22Rv1 (cell line): ENCODE data around the gene TGIF1.
A peak's percentile ranks its signal among the peaks of the same experiment; 100 is the strongest.

Source experiments
- H3K27ac ChIP-seq: fragments of 450-650 bp; 2 replicates; pipeline ENCODE4 v1.5.1; 2017
- ZFX ChIP-seq: fragments of 450-650 bp; IDR thresholded peaks from 2 replicates; pipeline ENCODE4 v1.6.1; 2017; ENCODE audit warnings: antibody characterized with exemption, borderline replicate concordance
- TF ChIP-seq, protein P1 (sequence below): fragments of 450-650 bp; IDR thresholded peaks from 2 replicates; pipeline ENCODE4 v1.5.1; 2017; ENCODE audit warnings: mild to moderate bottlenecking

The TGIF1 gene

DNA sequence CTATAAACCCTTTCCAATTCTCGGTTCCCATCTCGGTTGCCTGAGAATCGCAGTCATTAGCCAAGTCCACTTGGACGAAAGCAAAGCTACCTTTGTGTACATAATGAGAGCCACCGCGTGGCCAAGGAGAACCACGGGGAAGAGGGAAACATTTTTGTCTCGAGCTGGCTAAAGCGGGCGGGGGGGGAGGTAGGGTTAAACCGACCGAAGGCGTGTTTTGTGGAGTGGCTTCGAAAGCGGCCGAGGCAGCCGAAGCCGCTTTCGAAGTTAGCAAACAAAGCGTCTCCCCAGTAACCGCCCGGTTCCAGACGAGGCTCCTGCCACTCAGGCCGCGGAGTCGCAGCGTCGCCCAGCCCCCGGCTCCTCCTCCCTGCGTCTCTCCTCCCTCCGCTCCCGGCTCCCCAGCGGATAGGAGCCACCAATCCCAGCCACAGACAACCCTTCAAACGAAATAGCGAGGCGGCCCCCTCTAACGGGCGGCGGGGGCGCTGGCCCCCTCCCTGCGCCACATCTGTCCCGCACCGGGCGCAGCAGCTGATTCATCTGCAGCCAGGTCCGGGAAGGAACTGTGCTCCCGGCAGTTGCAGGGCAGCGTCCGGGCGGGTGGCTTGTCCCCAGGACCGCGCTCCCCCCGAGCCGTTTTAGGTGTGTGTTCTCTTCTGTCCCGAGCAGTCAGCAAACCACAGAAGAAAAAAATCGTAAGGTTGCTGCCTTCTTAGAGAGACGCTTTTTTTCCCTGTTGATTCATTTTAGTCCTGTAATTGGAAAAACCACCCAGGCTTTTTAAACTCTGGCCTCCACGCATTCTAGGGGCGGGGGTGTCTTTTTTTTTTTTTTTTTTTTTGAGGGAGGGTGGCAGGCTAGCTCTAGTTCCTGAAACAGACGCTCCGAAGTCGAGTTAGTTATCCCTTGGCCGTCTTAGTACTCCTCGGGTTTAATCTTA lies 1.8 kb upstream of the TGIF1 start:
- H3K27ac ChIP-seq, result peak overlapping the region; percentile 94
- no peak for TF ChIP-seq ZFX
- TF ChIP-seq, protein P1, sequence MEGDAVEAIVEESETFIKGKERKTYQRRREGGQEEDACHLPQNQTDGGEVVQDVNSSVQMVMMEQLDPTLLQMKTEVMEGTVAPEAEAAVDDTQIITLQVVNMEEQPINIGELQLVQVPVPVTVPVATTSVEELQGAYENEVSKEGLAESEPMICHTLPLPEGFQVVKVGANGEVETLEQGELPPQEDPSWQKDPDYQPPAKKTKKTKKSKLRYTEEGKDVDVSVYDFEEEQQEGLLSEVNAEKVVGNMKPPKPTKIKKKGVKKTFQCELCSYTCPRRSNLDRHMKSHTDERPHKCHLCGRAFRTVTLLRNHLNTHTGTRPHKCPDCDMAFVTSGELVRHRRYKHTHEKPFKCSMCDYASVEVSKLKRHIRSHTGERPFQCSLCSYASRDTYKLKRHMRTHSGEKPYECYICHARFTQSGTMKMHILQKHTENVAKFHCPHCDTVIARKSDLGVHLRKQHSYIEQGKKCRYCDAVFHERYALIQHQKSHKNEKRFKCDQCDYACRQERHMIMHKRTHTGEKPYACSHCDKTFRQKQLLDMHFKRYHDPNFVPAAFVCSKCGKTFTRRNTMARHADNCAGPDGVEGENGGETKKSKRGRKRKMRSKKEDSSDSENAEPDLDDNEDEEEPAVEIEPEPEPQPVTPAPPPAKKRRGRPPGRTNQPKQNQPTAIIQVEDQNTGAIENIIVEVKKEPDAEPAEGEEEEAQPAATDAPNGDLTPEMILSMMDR, result peak; percentile 40

DNA sequence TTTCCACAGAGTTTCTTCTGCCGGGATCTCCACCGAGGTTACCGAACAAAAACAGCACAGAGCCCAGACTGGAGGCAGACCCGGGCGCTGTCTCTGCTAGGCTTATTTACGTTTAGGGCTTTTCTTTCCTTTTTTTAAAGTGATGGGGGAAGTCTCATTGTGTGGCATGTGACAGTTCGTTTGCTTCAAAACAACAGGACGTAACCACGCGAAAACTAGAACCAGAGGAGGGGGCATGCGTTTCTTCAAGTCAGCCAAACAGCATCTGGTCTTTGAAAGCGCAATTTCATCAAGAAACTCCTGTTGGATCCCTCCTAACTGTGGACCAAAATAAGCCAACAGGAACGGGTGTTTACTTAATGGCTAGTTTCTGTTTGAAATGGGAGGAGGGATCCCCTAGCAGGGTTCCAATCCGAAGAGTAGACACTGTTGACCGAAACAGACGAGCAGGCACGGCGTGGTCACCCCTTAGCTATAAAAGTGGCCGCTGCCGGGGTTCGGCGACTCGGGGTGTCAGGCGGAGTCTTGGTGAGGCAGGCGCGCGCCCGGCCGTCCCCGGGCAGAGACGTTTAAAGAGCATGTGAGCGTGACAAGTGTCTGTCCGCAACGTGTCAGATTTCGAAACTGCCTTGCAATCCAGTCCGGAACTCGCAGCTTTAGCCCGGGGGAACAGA lies 997 bp upstream of the TGIF1 start:
- peak overlapping the region; percentile 94 for H3K27ac ChIP-seq
- TF ChIP-seq, protein P1, result no peak
- TF ChIP-seq ZFX, result no peak

DNA sequence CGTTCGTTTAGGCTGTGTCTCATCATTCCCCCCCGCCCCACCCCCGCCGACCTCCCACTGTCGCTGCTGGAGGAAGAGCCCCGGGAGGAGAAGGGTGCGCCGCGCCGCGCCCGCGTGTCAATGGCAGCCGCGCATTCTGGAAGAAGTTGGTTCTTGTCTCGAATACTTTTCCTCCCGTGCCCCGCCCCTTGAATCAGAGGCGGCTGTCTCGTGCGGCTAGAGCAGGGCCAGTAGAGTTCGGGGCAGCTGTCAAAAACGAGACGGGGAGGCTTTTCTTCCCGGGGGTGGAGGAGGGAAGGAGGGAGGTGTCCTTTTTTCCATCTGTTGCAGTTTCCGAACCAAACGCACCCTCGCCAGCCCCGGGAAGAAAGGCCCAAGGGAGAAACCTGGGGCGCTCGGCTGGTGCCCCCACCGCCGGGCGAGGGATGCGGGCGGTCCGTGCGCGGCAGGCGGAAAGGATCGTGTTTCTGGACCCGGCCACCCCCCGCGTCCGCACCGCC lies 410 bp upstream of the TGIF1 start:
- no peak for TF ChIP-seq ZFX
- TF ChIP-seq, protein P1, result no peak
- peak overlapping the region; percentile 94 for H3K27ac ChIP-seq

DNA sequence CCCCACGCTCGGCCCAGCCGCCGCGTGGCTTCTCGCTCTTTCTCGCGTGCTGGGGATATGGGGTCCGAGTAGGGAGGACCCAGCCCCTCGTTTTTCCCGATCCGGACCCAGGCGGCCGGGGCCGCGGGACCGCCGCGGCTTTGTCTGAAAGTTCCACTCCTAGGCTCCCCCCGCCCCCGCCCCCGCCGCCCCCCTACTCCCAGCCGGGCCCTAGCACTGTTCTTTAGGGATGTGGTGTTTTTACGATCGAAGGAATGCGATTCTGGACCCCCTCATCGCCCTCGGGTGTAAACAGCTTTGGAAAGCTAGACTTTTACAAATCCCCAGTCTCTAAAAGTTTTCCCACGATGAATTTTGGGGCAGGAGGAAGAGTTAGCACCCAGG lies 819 bp downstream of the TGIF1 start:
- H3K27ac ChIP-seq, result peak overlapping the region; percentile 94
- no peak for TF ChIP-seq ZFX
- TF ChIP-seq, protein P1, result no peak

DNA sequence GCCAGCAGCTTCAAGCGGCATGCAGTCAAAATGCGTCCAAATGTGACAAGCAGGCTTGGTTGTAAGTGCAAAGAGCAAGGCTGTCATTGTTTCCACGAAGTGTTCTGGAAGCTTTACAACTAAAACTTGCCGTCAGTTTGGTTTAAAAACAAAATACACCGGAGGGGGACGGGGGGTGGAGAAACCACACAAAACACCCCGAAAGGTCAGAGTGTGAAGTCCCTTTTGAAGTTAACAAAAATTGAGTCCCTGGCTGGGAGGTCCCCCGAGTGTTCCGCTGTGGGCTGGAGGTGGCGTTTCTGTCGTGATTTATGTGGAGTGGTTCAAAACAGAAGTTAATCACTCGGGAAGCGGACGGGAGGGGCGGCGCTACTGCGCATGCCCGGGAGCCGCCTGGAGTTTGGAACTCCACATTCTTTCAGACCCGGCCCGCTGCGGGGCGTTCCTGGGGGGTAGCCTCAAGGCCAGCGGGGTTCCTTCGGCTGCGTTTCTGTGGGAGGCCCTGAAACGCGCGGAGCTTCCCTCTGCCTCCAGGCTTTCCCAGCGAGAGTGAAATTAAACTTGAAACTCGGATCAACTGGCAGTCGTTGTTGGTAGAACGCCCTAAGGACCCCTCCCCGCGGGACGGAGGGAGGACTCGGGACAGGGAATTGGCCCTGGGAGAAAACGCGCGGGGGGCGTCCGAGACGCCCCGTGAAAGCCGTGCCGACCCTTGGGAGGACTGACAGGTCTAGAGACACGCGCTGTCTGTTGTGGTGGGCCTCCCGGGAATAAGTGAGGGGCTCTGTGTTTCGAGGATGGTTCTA lies 1.4 kb downstream of the TGIF1 start:
- H3K27ac ChIP-seq, result peak overlapping the region; percentile 94
- no peak for TF ChIP-seq ZFX
- TF ChIP-seq, protein P1, result no peak

DNA sequence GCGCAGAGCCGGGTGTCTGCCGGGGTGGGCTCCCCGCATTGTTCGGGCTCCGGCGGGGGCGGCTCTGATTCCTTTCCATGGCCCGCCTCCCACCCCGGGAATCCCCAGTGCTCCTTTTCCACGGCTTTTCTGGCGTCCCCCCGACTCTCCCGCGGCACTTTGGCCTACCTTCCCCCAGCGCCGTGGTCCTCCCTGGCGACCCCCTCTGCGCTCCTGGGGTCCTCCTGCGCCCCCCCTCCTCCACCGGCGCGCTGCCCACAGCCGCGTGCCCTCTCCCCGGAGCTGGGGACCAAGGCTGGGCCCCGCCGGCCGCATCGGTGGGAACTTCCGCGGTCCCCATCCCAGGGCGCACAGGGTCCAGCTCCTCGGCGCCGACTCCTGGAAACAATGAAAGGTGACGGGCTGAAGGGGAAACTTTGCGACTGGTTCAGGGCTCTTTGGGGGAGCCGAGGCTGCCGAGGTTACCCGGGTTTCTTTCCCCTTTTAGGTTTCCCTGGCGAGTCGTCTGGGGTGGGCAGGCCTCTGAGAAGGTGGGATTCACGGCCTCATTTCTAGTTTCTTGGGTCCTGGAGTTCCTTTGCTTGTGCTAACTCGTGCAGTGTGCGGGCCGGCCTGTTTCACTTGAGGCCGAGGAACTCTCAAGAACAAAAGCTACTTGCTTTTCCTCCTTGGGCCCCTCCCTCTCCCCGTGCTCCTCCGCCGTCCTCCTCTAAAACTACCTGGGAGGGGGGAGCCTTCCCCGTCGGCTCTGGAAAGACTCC lies 2.2 kb downstream of the TGIF1 start:
- no peak overlapping the region; the same call in 1 of the 2 replicates for H3K27ac ChIP-seq
- TF ChIP-seq, protein P1, result no peak
- TF ChIP-seq ZFX, result no peak
